Parathyroid adenoma (tissue), 2 donors: ENCODE results near the gene IRF1.

ENCODE experiments used
- H2AFZ ChIP-seq: fragments of 300-600 bp; sonication (generic); one replicate; pipeline ENCODE4 v1.7.0; 2017; ENCODE audit warnings: antibody characterized with exemption, mild to moderate bottlenecking
- H3K27ac ChIP-seq: fragments of 300-600 bp; sonication (generic); one replicate; pipeline ENCODE4 v1.7.0; 2017
- H3K27me3 ChIP-seq: fragments of 300-600 bp; sonication (generic); one replicate; pipeline ENCODE4 v1.7.0; 2017; ENCODE audit warnings: low read length; ENCODE audit not compliant: control insufficient read depth, insufficient read depth
- H3K36me3 ChIP-seq: fragments of 300-600 bp; sonication (generic); one replicate; pipeline ENCODE4 v1.7.0; 2017; ENCODE audit warnings: low read length; ENCODE audit not compliant: control insufficient read depth, insufficient read depth
- H3K4me1 ChIP-seq: fragments of 300-600 bp; sonication (generic); one replicate; pipeline ENCODE4 v1.7.0; 2017; ENCODE audit warnings: control low read depth
- H3K4me2 ChIP-seq: fragments of 300-600 bp; sonication (generic); one replicate; pipeline ENCODE4 v1.7.0; 2017; ENCODE audit warnings: low read length
- H3K4me3 ChIP-seq: fragments of 300-600 bp; sonication (generic); one replicate; pipeline ENCODE4 v1.7.0; 2017; ENCODE audit warnings: low read depth, low read length
- H3K79me2 ChIP-seq: fragments of 300-600 bp; sonication (generic); one replicate; pipeline ENCODE4 v1.7.0; 2017; ENCODE audit warnings: control low read depth
- H3K9ac ChIP-seq: fragments of 300-600 bp; sonication (generic); one replicate; pipeline ENCODE4 v1.7.0; 2017; ENCODE audit warnings: mild to moderate bottlenecking
- H3K9me3 ChIP-seq: fragments of 300-600 bp; sonication (generic); one replicate; pipeline ENCODE4 v1.7.0; 2017; ENCODE audit warnings: low read length; ENCODE audit not compliant: control insufficient read depth
- CTCF ChIP-seq: fragments of 300-600 bp; sonication (generic); IDR thresholded peaks from one replicate; pipeline ENCODE4 v1.7.0; 2017; ENCODE audit warnings: antibody characterized with exemption, mild to moderate bottlenecking
- donor health status: primary hyperparathyroidism.

Gene IRF1

GRCh38 chr5:132435447-132435846, 55.1 kb downstream of the IRF1 start:
- H3K36me3 ChIP-seq: no peaks in the 10 kb centered on the region
- TF ChIP-seq CTCF: no peak
- H2AFZ ChIP-seq: no peak overlapping the region
- peaks cover 42% of the 10 kb centered on the region for H3K79me2 ChIP-seq
- H3K9ac ChIP-seq: no peak overlapping the region
- no peaks in the 10 kb centered on the region for H3K9me3 ChIP-seq
- H3K4me1 ChIP-seq: no peaks in the 10 kb centered on the region
- no peak overlapping the region for H3K4me2 ChIP-seq
- no peak overlapping the region for H3K4me3 ChIP-seq
- no peak overlapping the region for H3K27ac ChIP-seq
- H3K27me3 ChIP-seq: no peaks in the 10 kb centered on the region

GRCh38 chr5:132434416-132435286, 55.9 kb downstream of the IRF1 start:
- no peak for TF ChIP-seq CTCF
- no peak overlapping the region for H3K27ac ChIP-seq
- H3K36me3 ChIP-seq: no peaks in the 10 kb centered on the region
- no peak overlapping the region for H3K4me2 ChIP-seq
- H2AFZ ChIP-seq: no peak overlapping the region
- no peaks in the 10 kb centered on the region for H3K9me3 ChIP-seq
- no peak overlapping the region for H3K9ac ChIP-seq
- H3K4me1 ChIP-seq: no peaks in the 10 kb centered on the region
- H3K79me2 ChIP-seq: peaks cover 41% of the 10 kb centered on the region
- no peaks in the 10 kb centered on the region for H3K27me3 ChIP-seq
- no peak overlapping the region for H3K4me3 ChIP-seq

- Histone ChIP-seq H3K79me2 (peaks cover 50% of the 10 kb centered on the region), H3K9ac (no peak overlapping the region), H3K27me3 (no peaks in the 10 kb centered on the region), H3K36me3 (no peaks in the 10 kb centered on the region), H3K4me2 (no peak overlapping the region), H3K4me1 (peaks cover 4% of the 10 kb centered on the region), H3K9me3 (no peaks in the 10 kb centered on the region), H3K4me3 (no peak overlapping the region), H3K27ac (no peak overlapping the region), H2AFZ (no peak overlapping the region)
- TF ChIP-seq CTCF: no peak
These were observed 57.4 kb downstream of the IRF1 start for GRCh38 chr5:132433141-132433540.

GRCh38 chr5:132431632-132432031, 58.9 kb downstream of the IRF1 start:
- Histone ChIP-seq H3K4me1 (peaks cover 20% of the 10 kb centered on the region), H3K9me3 (no peaks in the 10 kb centered on the region), H3K27me3 (no peaks in the 10 kb centered on the region), H2AFZ (no peak overlapping the region), H3K4me3 (no peak overlapping the region), H3K4me2 (no peak overlapping the region), H3K27ac (no peak overlapping the region), H3K9ac (no peak overlapping the region), H3K79me2 (peaks cover 58% of the 10 kb centered on the region), H3K36me3 (no peaks in the 10 kb centered on the region)
- TF ChIP-seq CTCF: no peak
